ENCODE results near the gene TUBB.

- TF ChIP-seq, protein P1, sequence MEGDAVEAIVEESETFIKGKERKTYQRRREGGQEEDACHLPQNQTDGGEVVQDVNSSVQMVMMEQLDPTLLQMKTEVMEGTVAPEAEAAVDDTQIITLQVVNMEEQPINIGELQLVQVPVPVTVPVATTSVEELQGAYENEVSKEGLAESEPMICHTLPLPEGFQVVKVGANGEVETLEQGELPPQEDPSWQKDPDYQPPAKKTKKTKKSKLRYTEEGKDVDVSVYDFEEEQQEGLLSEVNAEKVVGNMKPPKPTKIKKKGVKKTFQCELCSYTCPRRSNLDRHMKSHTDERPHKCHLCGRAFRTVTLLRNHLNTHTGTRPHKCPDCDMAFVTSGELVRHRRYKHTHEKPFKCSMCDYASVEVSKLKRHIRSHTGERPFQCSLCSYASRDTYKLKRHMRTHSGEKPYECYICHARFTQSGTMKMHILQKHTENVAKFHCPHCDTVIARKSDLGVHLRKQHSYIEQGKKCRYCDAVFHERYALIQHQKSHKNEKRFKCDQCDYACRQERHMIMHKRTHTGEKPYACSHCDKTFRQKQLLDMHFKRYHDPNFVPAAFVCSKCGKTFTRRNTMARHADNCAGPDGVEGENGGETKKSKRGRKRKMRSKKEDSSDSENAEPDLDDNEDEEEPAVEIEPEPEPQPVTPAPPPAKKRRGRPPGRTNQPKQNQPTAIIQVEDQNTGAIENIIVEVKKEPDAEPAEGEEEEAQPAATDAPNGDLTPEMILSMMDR (IDR thresholded peaks at IDR 0.05; ENCODE audit: low read length), result no peak
- no peak for TF ChIP-seq EZH2 (IDR thresholded peaks at IDR 0.05; ENCODE audit: borderline replicate concordance, low read length)
These were observed 35.6 kb upstream of the TUBB start for GRCh38 chr6:30684386-30685156.

Data from OCI-LY1 (cell line).